GM12891 (cell line): Measurements from ENCODE around the gene ARHGEF11.

Experiments
- DNase-seq: peaks from one replicate; pipeline ENCODE4 v3.0.0; 2011; ENCODE audit warnings: low spot score; ENCODE audit not compliant: insufficient read length
- FAIRE-seq: peaks from 2 replicates; lab custom pipeline; 2011; peaks lifted over from hg19 to GRCh38; lab: Jason Lieb, UNC
- PAX5 ChIP-seq: IDR thresholded peaks from 2 replicates; pipeline ENCODE4 v1.6.1; 2011; ENCODE audit warnings: low read length, moderate library complexity, mild to moderate bottlenecking; ENCODE audit not compliant: insufficient read depth, severe bottlenecking
- POLR2A ChIP-seq: IDR thresholded peaks from 2 replicates; pipeline ENCODE4 v1.6.1; 2011; ENCODE audit warnings: low read depth, low read length, control low read depth
- POLR2AphosphoS5 ChIP-seq: IDR thresholded peaks from 2 replicates; pipeline ENCODE4 v1.6.1; 2011; ENCODE audit warnings: low read depth, low read length, control low read depth
- POU2F2 ChIP-seq: IDR thresholded peaks from 2 replicates; pipeline ENCODE4 v1.6.1; 2011; ENCODE audit warnings: low read depth, mild to moderate bottlenecking, control low read depth, low read length, moderate library complexity
- SPI1 ChIP-seq: IDR thresholded peaks from 2 replicates; pipeline ENCODE4 v1.6.1; 2011; ENCODE audit warnings: low read depth, low read length, control low read depth
- TAF1 ChIP-seq: IDR thresholded peaks from 2 replicates; pipeline ENCODE4 v1.6.1; 2011; ENCODE audit warnings: low read depth, low read length, control low read depth

The ARHGEF11 gene

GRCh38 chr1:156992215-156992614, 53.3 kb downstream of the ARHGEF11 start:
- TF ChIP-seq POU2F2 (no peak), SPI1 (no peak), POLR2AphosphoS5 (no peak), PAX5 (no peak), POLR2A (no peak)
- no peak for DNase-seq
- FAIRE-seq, result no peak

DNA sequence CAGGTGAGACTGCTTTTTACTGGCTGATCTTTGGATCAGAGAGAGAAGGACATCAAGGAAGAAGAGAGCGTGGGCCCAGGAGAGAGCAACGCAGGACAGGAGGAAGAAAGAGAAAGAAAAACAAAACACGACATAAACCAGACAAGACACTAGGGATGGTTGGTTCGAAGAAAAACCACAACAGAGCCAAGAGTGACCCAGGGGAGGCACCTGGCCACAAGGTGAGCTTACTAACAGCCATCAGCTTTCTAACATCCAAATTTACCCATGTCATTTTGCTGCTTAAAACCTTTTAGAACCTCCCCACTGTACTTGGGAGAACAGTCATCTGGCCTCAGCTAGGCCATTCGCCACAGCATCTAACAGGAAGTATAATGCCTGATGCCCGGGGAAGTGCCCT, 57.8 kb downstream of the ARHGEF11 start:
- FAIRE-seq (no peak), DNase-seq (no peak)
- TF ChIP-seq POU2F2, result no peak
- no peak for TF ChIP-seq POLR2AphosphoS5
- no peak for TF ChIP-seq TAF1
- no peak for TF ChIP-seq PAX5
- no peak for TF ChIP-seq SPI1

DNA sequence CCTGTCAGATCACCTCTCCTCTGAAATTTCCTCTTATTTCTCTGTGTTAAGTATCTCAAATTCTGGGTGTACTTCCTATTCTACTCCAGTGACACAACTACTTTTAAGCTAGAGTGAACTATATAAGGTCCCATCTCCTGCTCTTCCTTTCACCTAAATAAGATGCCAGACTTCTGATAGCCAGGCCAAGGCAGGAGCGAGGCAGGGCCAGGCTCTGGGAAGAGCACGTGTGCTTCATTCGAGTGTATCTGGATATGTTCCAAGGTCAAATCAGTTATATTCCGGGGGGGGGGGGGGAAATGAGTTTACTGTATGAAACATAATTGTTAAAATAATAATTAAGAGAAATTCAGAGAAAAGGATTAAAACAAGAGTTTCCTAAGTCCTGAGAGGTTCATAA, 65.0 kb downstream of the ARHGEF11 start:
- FAIRE-seq (no peak), DNase-seq (no peak)
- TF ChIP-seq TAF1 (no peak), POLR2AphosphoS5 (no peak), POU2F2 (no peak), SPI1 (no peak), PAX5 (no peak), POLR2A (no peak)

DNA sequence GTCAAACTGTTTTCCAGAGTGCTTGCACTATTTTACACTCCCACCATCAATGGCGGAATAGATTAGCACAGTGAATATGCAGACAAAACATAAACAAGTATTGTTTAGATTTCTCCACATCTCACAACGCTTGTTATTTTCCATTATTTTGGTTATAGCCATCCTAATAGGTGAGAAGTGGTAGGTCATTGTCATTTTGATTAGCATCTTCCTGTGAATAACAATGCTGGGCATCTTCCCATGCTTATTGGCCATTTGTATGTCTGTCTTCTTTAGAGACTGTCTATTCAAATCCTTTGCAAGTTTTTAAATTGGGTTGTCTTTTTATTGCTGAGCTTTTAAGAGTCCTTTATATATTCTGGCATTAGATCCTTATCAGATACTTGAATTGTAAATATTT, 70.5 kb downstream of the ARHGEF11 start:
- DNase-seq (no peak), FAIRE-seq (no peak)
- no peak for TF ChIP-seq POLR2A
- TF ChIP-seq PAX5, result no peak
- no peak for TF ChIP-seq SPI1
- no peak for TF ChIP-seq POLR2AphosphoS5
- TF ChIP-seq TAF1, result no peak
- no peak for TF ChIP-seq POU2F2

GRCh38 chr1:156973417-156973816, 72.1 kb downstream of the ARHGEF11 start:
- TF ChIP-seq POU2F2 (no peak), POLR2A (no peak), TAF1 (no peak), POLR2AphosphoS5 (no peak), SPI1 (no peak), PAX5 (no peak)
- no peak for FAIRE-seq
- DNase-seq, result no peak

DNA sequence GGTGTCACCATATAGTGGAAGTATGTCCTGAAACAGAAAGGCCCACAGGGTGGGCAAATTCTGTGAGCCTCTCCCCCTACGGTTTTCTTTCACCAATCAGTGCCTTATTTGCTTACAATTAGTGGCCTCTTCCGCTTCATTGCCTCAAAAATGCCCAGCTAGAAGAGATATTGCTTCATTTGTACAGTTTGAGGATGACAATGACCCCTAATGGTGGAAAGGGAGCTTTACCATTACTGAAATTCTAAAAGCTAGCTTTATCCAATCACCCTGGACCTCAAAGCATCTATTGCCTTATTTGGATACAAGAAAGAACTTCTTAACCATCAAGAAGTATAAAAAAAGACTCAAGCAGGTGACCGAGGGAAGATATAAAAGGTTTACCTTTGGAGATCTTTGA, 75.5 kb downstream of the ARHGEF11 start:
- DNase-seq (no peak), FAIRE-seq (no peak)
- TF ChIP-seq POLR2A, result no peak
- TF ChIP-seq POU2F2, result no peak
- no peak for TF ChIP-seq TAF1
- TF ChIP-seq SPI1, result no peak
- no peak for TF ChIP-seq PAX5

DNA sequence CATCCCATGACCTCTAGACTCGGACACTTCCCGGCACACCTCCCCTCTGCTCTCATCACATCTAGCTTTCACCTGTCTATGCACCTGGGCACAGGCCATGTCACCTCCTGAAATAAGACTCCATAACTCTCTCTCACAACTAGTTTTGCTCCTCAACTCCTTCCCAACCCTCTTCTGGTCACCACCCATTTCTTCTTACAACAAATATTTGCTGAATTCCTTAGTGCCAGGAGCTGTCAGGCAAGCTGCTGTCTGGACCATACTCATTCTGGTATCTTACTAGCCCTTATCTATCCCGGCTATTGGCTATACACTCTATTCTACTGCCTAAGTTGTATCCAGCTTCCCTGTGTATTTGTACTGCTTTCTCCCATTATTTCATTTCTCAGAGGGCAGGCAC, 76.0 kb downstream of the ARHGEF11 start:
- TF ChIP-seq POLR2A (no peak), PAX5 (no peak), TAF1 (no peak), SPI1 (no peak), POLR2AphosphoS5 (no peak), POU2F2 (no peak)
- DNase-seq (no peak), FAIRE-seq (no peak)

DNA sequence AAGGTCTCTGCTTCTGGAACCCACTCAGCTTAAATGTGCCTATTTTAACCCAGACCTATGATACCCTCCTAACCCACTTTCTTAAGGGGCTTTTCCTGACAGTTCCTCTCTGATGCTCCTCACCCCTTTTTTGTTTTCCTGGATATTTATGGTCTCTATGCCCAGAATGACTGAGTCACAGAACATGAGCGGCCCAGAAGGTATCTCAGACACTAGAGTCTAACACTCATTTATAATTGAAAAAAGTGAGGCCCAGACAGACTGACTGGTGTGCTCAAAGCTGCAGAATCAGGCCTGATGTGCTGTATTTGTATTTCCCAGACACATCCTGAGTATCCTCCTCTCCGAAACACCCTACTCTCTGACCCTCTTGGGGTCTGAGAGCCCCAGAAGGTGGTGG, 81.1 kb downstream of the ARHGEF11 start:
- DNase-seq (no peak), FAIRE-seq (no peak)
- no peak for TF ChIP-seq POU2F2
- no peak for TF ChIP-seq SPI1
- no peak for TF ChIP-seq POLR2A
- TF ChIP-seq PAX5, result no peak
- TF ChIP-seq POLR2AphosphoS5, result no peak
- TF ChIP-seq TAF1, result no peak

- FAIRE-seq (no peak), DNase-seq (no peak)
- no peak for TF ChIP-seq POLR2A
- TF ChIP-seq PAX5, result no peak
- no peak for TF ChIP-seq POLR2AphosphoS5
- TF ChIP-seq POU2F2, result no peak
- no peak for TF ChIP-seq SPI1
- TF ChIP-seq TAF1, result no peak
Measured at GRCh38 chr1:156963621-156964020, 81.9 kb downstream of the ARHGEF11 start.

DNA sequence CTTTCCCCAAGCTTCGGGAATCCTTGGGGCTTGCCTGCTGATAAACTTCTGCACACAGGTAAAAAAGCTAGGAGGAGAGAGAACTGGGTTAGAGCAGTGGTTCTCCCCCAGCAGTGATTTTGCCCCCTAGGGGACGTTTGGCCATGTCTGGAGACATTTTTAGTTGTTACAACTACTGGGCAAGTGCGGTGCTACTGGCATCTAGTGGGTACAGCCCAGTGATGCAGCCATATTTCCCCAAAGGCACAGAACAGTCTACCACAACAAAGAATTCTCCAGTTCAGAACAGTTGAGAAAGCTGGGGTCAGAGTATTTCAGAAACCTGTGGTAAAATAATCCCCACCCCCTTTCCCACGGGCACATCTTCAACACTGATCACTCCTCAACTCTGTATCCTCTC, 83.8 kb downstream of the ARHGEF11 start:
- no peak for DNase-seq
- TF ChIP-seq TAF1 (no peak), POLR2A (no peak), POU2F2 (no peak), POLR2AphosphoS5 (no peak), PAX5 (no peak)
- no peak for FAIRE-seq

DNA sequence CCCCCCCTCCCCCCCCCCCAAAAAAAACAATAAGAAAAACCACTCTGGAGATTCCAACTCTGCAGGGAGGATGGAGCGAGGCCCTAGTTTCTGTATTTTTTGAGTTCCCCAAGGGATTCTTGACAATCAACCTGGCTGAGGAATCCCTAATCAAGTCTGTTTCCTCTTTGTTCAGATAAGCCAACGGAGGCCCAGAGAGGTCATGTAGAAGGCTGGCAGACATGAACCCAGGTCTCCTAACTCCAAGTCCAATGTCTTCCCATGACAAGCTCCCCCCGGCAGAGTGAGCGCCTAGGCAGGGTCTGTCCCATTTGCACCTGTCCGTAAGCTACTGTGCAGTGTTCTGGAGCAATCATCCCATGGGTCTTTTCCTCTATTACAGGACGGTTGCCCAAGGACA, 85.6 kb downstream of the ARHGEF11 start:
- TF ChIP-seq SPI1, result no peak
- no peak for DNase-seq
- FAIRE-seq, result no peak
